ENCODE results near the gene NALCN. TPM values are rescaled to one million over a fixed set of nuclear protein-coding genes. Genes with fewer than 3 reads are reported as not detected.
"Not testable (repeated sequence)": the region's sequence is repeated elsewhere in the genome, so short reads cannot be mapped to it uniquely, and the experiment has no call there.

NALCN gene
- total and polyA plus RNA-seq, 10 donors = 0.02 to 0.13 (median 0.09) TPM; not detected in 2

- H3K27me3 ChIP-seq (replicated peaks in 1 of 7) = no peaks in the 10 kb centered on the region
- DNase-seq = no peak
- no peak overlapping the region for H3K27ac ChIP-seq
- no peak overlapping the region for H3K4me3 ChIP-seq
- intact Hi-C loops (cut with DNase I; ENCODE audit: low total_unique reads) = no loop called here
- no peaks in the 10 kb centered on the region for H3K36me3 ChIP-seq
- 14 to 42% (median 33%) methylated on average over 3 of the region's 3 CpGs for WGBS, 5 donors
- TF ChIP-seq POLR2AphosphoS5 (IDR thresholded peaks at IDR 0.05) (no peak), POLR2A (IDR thresholded peaks at IDR 0.05) (no peak), CTCF (IDR thresholded peaks at IDR 0.05 in 8 of 11, conservative IDR thresholded peaks at IDR 0.05 in 3 of 11) (no peak)
- H3K4me1 ChIP-seq = no peaks in the 10 kb centered on the region
- H3K9me3 ChIP-seq = no peaks in the 10 kb centered on the region
These were observed 90.9 kb downstream of the NALCN start for GRCh38 chr13:101325423-101325822.

- Histone ChIP-seq H3K9me3 (no peaks in the 10 kb centered on the region), H3K4me3 (no peak overlapping the region), H3K4me1 (no peaks in the 10 kb centered on the region), H3K27me3 (replicated peaks in 1 of 7) (no peaks in the 10 kb centered on the region), H3K36me3 (no peaks in the 10 kb centered on the region), H3K27ac (no peak overlapping the region)
- intact Hi-C loops (cut with DNase I; ENCODE audit: low total_unique reads) = no loop called here
- TF ChIP-seq CTCF (IDR thresholded peaks at IDR 0.05 in 8 of 11, conservative IDR thresholded peaks at IDR 0.05 in 3 of 11) = no peak
- TF ChIP-seq POLR2AphosphoS5 (IDR thresholded peaks at IDR 0.05) = no peak
- TF ChIP-seq POLR2A (IDR thresholded peaks at IDR 0.05) = no peak
- no peak for DNase-seq
These were observed 92.7 kb downstream of the NALCN start for GRCh38 chr13:101323601-101324000.

GRCh38 chr13:101317986-101318523 lies 98.3 kb downstream of the NALCN start:
- intact Hi-C loops (cut with DNase I; ENCODE audit: low total_unique reads) = no loop called here
- WGBS, 5 donors = 69 to 93% (median 92%) methylated on average over 8 to 10 of the region's 10 CpGs
- Histone ChIP-seq H3K27ac (no peak overlapping the region), H3K9me3 (no peaks in the 10 kb centered on the region), H3K36me3 (no peaks in the 10 kb centered on the region), H3K4me3 (no peak overlapping the region), H3K27me3 (replicated peaks in 1 of 7) (no peaks in the 10 kb centered on the region), H3K4me1 (no peaks in the 10 kb centered on the region)
- no peak for TF ChIP-seq CTCF (IDR thresholded peaks at IDR 0.05 in 8 of 11, conservative IDR thresholded peaks at IDR 0.05 in 3 of 11)
- no peak for DNase-seq

GRCh38 chr13:101313479-101313878 lies 102.8 kb downstream of the NALCN start:
- WGBS, 5 donors = 69 to 94% (median 76%) methylated on average over 1 of the region's 1 CpG
- not testable (repeated sequence) for H3K27ac ChIP-seq, DNase-seq

GRCh38 chr13:101309014-101309619 lies 107.2 kb downstream of the NALCN start:
- no peak overlapping the region for H3K27ac ChIP-seq
- TF ChIP-seq CTCF (IDR thresholded peaks at IDR 0.05 in 8 of 11, conservative IDR thresholded peaks at IDR 0.05 in 3 of 11) (no peak), POLR2AphosphoS5 (IDR thresholded peaks at IDR 0.05) (no peak), POLR2A (IDR thresholded peaks at IDR 0.05) (no peak)
- no peak for DNase-seq
- no peaks in the 10 kb centered on the region for H3K36me3 ChIP-seq
- H3K4me3 ChIP-seq = no peak overlapping the region
- H3K9me3 ChIP-seq = no peaks in the 10 kb centered on the region
- no peaks in the 10 kb centered on the region for H3K4me1 ChIP-seq
- intact Hi-C loops (cut with DNase I; ENCODE audit: low total_unique reads) = no loop called here
- no peaks in the 10 kb centered on the region for H3K27me3 ChIP-seq (replicated peaks in 1 of 7)

More at GRCh38 chr13:101313479-101313878, 102.8 kb downstream of the NALCN start:
- intact Hi-C loops (cut with DNase I; ENCODE audit: low total_unique reads); H3K9me3 ChIP-seq; H3K4me3 ChIP-seq; H3K4me1 ChIP-seq; H3K27me3 ChIP-seq (replicated peaks in 1 of 7); H3K36me3 ChIP-seq: not testable (repeated sequence)
